Ovary (tissue), 3 donors: ENCODE measurements around the gene CSH1.

ENCODE experiments used
- CTCF ChIP-seq, 3 donors: fragments of 450-650 bp in 2 of 3; fragments of 200-600 bp in 1 of 3; IDR thresholded peaks; one replicate each; pipeline versions ENCODE4 v1.5.1 to v1.8.0; 2016 to 2022; ENCODE audit warnings: antibody characterized with exemption in 3 of 3, mild to moderate bottlenecking in 1 of 3
- EP300 ChIP-seq: sonication (generic); formaldehyde crosslinking; IDR thresholded peaks from one replicate; pipeline ENCODE4 v1.6.1; 2017; ENCODE audit warnings: antibody characterized with exemption
- donor health status: DM: no; HTN: no; CAD: no.

- no peak for TF ChIP-seq EP300
- TF ChIP-seq CTCF (IDR thresholded peaks at IDR 0.05), result no peak
Observed at GRCh38 chr17:63880706-63881105, 15.7 kb downstream of the CSH1 start.
